Smooth muscle cell (in vitro differentiated cells): ENCODE data around the gene FAM20A. TPM values are rescaled to one million over a fixed set of nuclear protein-coding genes. Genes with fewer than 3 reads are reported as not detected.

ENCODE experiments used
- DNase-seq: peaks from one replicate; lab custom pipeline; 2025; ENCODE audit not compliant: unreplicated experiment; lab: John Stamatoyannopoulos, UW
- H2AFZ ChIP-seq: fragments of 200-600 bp; sonication (generic); 2 replicates; pipeline ENCODE4 v1.6.0; 2016; ENCODE audit warnings: antibody characterized with exemption, low read depth, mild to moderate bottlenecking
- H3F3A ChIP-seq: fragments of 200-600 bp; sonication (generic); 2 replicates; pipeline ENCODE4 v1.6.0; 2017; ENCODE audit warnings: antibody characterized with exemption, low read depth
- H3K27ac ChIP-seq: fragments of 200-600 bp; sonication (generic); 2 replicates; pipeline ENCODE4 v1.5.1; 2016; ENCODE audit warnings: low read depth, mild to moderate bottlenecking
- H3K27me3 ChIP-seq: fragments of 200-600 bp; sonication (generic); 2 replicates; pipeline ENCODE4 v1.6.1; 2016; ENCODE audit warnings: low read depth, mild to moderate bottlenecking
- H3K36me3 ChIP-seq: fragments of 200-600 bp; sonication (generic); 2 replicates; pipeline ENCODE4 v1.5.1; 2016; ENCODE audit warnings: low read depth
- H3K4me1 ChIP-seq: fragments of 200-600 bp; sonication (generic); 2 replicates; pipeline ENCODE4 v1.5.1; 2016; ENCODE audit warnings: low read depth
- H3K4me2 ChIP-seq: fragments of 200-600 bp; sonication (generic); 2 replicates; pipeline ENCODE4 v1.6.0; 2016; ENCODE audit warnings: mild to moderate bottlenecking
- H3K4me3 ChIP-seq: fragments of 200-600 bp; sonication (generic); 2 replicates; pipeline ENCODE4 v1.5.1; 2016; ENCODE audit warnings: mild to moderate bottlenecking
- H3K79me2 ChIP-seq: fragments of 200-600 bp; sonication (generic); 2 replicates; pipeline ENCODE4 v1.6.0; 2016; ENCODE audit warnings: low read depth, mild to moderate bottlenecking
- H3K9ac ChIP-seq: fragments of 200-600 bp; sonication (generic); 2 replicates; pipeline ENCODE4 v1.6.0; 2016; ENCODE audit warnings: low read depth
- H3K9me3 ChIP-seq: fragments of 200-600 bp; sonication (generic); replicated peaks from 2 replicates; pipeline ENCODE4 v1.5.1; 2016; ENCODE audit warnings: low read depth
- H4K20me1 ChIP-seq: fragments of 200-600 bp; sonication (generic); 2 replicates; pipeline ENCODE4 v1.6.0; 2016; ENCODE audit warnings: low read depth
- CTCF ChIP-seq: fragments of 200-600 bp; sonication (generic); IDR thresholded peaks from 2 replicates; pipeline ENCODE4 v1.5.1; 2017; ENCODE audit warnings: borderline replicate concordance, mild to moderate bottlenecking, antibody characterized with exemption; ENCODE audit not compliant: insufficient read depth, poor library complexity, severe bottlenecking
- WGBS: methylation state at CpG from one replicate; pipeline ENCODE4 v1.1.7; 2016; ENCODE audit warnings: low lambda C conversion rate; 5-methylcytosine and 5-hydroxymethylcytosine counted together
- polyA plus RNA-seq: library from polyadenylated mRNA; unstranded; fragments of >200 nt; fragmentation: Nextera tagmentation; extraction: Ambion mirVana; gene quantifications from 2 replicates; pipeline ENCODE4 v1.2.1, GENCODE V29; 2016
- total RNA-seq: library from RNA; depleted of rRNA; stranded (reverse); fragments of >200 nt; gene quantifications from 2 replicates; pipeline ENCODE4 v1.2.3, GENCODE V29; 2014

FAM20A gene
- total and polyA plus RNA-seq, 2 experiments from 2014 or later: 4.6 to 10.8 TPM

GRCh38 chr17:68560966-68561720 lies 40.0 kb downstream of the FAM20A start:
- WGBS: 94% methylated on average over 3 of the region's 3 CpGs
- H3K27me3 ChIP-seq: no peaks in the 10 kb centered on the region
- no peak overlapping the region for H3K9ac ChIP-seq
- H2AFZ ChIP-seq: no peak overlapping the region
- no peaks in the 10 kb centered on the region for H3K9me3 ChIP-seq
- H3F3A ChIP-seq: no peaks in the 10 kb centered on the region
- H3K79me2 ChIP-seq: no peaks in the 10 kb centered on the region
- H3K4me3 ChIP-seq: no peak overlapping the region
- H4K20me1 ChIP-seq: no peaks in the 10 kb centered on the region
- H3K4me2 ChIP-seq: no peak overlapping the region
- DNase-seq: no peak
- no peak for TF ChIP-seq CTCF
- H3K4me1 ChIP-seq: no peaks in the 10 kb centered on the region
- H3K36me3 ChIP-seq: no peaks in the 10 kb centered on the region
- H3K27ac ChIP-seq: no peak overlapping the region

- no peaks in the 10 kb centered on the region for H3K36me3 ChIP-seq
- no peaks in the 10 kb centered on the region for H3K9me3 ChIP-seq
- H3F3A ChIP-seq: no peaks in the 10 kb centered on the region
- DNase-seq: no peak
- TF ChIP-seq CTCF: no peak
- no peak overlapping the region for H2AFZ ChIP-seq
- no peak overlapping the region for H3K9ac ChIP-seq
- 27% methylated on average over 1 of the region's 1 CpG for WGBS
- no peaks in the 10 kb centered on the region for H4K20me1 ChIP-seq
- H3K27ac ChIP-seq: no peak overlapping the region
- no peaks in the 10 kb centered on the region for H3K79me2 ChIP-seq
- H3K4me2 ChIP-seq: no peak overlapping the region
- no peaks in the 10 kb centered on the region for H3K4me1 ChIP-seq
- H3K4me3 ChIP-seq: no peak overlapping the region
- H3K27me3 ChIP-seq: no peaks in the 10 kb centered on the region
These were observed 41.9 kb downstream of the FAM20A start for GRCh38 chr17:68559316-68559715.

- Histone ChIP-seq H3K4me3 (no peak overlapping the region), H4K20me1 (no peaks in the 10 kb centered on the region), H3K27ac (no peak overlapping the region), H3F3A (no peaks in the 10 kb centered on the region), H3K36me3 (no peaks in the 10 kb centered on the region), H2AFZ (no peak overlapping the region), H3K9ac (no peak overlapping the region), H3K79me2 (no peaks in the 10 kb centered on the region), H3K4me1 (no peaks in the 10 kb centered on the region), H3K4me2 (no peak overlapping the region), H3K9me3 (no peaks in the 10 kb centered on the region), H3K27me3 (no peaks in the 10 kb centered on the region)
- WGBS: 91% methylated on average over 4 of the region's 4 CpGs
- no peak for DNase-seq
- TF ChIP-seq CTCF: no peak
These were observed 44.6 kb downstream of the FAM20A start for GRCh38 chr17:68556551-68556950.
